ENCODE results near the gene MOBP.

DNA sequence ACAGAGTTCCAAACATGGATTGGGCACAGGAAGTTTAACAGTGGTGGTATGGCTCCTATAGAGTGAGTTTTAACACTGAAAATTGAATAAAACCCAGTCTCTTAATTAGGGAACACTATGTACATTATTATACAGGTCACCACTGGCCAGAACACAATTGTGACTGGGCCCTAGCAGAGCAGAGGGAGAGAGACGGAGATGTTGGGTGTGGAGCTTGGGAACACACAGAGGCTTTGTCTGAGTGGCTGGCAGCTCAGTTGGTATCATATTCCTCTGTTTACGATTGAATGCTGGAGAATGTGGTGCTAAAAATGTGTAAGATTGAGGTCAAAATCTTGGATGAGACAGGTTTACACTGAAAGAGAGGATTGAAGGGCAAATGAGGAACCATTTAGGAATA, 6.8 kb upstream of the MOBP start:
- TF ChIP-seq, protein P1, sequence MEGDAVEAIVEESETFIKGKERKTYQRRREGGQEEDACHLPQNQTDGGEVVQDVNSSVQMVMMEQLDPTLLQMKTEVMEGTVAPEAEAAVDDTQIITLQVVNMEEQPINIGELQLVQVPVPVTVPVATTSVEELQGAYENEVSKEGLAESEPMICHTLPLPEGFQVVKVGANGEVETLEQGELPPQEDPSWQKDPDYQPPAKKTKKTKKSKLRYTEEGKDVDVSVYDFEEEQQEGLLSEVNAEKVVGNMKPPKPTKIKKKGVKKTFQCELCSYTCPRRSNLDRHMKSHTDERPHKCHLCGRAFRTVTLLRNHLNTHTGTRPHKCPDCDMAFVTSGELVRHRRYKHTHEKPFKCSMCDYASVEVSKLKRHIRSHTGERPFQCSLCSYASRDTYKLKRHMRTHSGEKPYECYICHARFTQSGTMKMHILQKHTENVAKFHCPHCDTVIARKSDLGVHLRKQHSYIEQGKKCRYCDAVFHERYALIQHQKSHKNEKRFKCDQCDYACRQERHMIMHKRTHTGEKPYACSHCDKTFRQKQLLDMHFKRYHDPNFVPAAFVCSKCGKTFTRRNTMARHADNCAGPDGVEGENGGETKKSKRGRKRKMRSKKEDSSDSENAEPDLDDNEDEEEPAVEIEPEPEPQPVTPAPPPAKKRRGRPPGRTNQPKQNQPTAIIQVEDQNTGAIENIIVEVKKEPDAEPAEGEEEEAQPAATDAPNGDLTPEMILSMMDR (IDR thresholded peaks at IDR 0.05; ENCODE audit: insufficient read depth, low read length, poor library complexity, severe bottlenecking) = no peak
- no peak for TF ChIP-seq EZH2phosphoT487 (conservative IDR thresholded peaks at IDR 0.05; ENCODE audit: low read length)

Data from SU-DHL-6 (cell line).